CD4-positive, alpha-beta T cell treated with Interleukin-15 for 4 hours (primary cell): ENCODE results near the gene TPST2.
A peak's percentile ranks its signal among the peaks of the same experiment; 100 is the strongest.

Experiments
- DNase-seq: peaks from one replicate; pipeline ENCODE4 v3.0.0-alpha.2; 2020; ENCODE audit warnings: low spot score

The TPST2 gene

DNA sequence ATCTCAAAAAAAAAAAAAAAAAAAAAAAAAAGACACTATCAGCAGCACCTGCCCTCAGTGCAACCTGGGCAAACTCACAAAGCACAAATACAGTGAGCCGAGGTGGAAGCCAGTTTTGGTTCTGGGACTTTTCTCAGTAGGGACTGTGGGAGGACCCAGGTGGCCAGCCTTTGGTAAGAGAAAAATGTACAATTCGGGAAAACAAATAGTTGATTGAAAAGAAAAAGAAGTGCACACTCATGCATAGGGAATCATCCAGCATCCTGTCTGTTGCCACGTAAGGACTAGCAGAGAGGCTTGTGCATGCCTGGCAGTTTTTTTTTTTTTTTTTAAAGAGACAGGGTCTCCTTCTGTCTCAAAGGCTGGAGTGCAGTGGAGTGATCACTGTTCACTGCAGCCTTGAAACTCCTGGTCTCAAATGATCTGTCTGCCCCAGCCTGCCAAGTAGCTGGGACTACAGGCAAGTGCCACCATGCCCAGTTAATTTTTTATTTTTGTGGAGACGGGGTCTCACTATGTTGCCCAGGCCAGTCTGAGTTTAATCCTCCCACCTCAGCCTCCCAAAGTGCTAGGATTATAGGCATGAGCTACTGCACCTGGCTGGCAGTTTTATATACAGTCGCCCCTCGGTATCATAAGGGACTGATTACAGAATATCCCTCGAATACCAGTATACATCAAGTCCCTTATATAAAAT, 36.7 kb downstream of the TPST2 start:
- DNase-seq, result no peak

DNA sequence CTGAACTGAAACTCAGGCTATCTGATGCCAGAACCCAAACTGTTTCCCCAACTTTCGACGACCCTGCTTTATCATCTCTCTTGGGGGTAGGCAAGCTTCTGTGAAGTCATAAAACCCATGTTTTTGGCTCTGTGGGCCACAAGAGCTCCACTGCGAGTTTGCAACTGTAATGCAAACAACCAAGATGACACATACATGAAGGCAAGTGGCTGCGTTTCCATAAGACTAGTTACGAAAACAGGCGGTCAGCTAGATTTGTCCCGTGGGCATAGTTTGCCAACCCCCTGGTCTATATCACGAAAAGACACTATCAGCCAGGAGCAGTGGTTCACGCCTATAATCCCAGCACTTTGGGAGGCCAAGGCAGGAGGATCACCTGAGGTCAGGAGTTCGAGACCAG, 37.5 kb downstream of the TPST2 start:
- DNase-seq, result no peak

DNA sequence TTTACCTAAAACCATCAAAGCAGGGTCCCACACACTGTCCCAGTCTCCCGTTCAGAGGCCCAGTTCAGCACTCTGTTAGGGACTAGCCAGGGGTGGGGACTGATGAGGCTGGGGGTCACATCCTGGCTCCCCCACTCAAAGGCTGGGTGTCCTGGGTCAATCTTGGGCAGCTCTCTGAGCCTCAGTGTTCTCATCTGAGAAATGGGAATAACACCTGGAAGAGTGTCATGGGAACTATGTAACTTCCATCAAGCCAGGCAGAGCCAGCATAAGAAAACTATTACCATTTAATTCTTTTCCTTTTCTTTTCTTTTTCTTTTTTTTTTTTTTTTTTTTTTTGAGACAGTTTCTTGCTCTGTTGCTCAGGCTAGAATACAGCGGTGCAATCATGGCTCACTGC, 38.4 kb downstream of the TPST2 start:
- no peak for DNase-seq

DNA sequence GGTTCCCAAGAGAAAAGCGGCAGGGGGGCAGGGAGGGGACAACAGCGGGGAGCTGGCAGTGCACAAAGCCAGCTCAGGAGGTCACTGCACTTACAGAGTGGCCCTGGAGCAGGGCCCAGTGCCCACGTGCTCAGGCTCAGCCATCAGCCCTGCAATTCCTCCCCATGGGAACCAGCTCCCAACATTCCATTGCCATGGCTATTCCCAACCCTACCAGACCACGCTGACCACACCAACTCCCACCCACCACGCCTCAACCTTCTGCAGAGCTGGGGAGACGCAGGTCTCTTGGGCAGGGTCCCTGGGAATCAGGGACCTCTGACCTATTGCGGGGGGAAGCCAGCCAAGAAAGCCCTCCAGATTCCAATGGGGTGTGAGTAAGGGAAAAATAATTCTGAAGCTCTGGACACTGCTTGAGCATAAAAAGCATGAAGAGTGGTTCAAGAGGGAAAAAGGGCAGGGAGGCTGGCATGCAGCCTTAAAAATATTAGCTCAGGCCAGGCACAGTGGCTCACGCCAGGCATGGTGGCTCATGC, 39.4 kb downstream of the TPST2 start:
- DNase-seq, result no peak

DNA sequence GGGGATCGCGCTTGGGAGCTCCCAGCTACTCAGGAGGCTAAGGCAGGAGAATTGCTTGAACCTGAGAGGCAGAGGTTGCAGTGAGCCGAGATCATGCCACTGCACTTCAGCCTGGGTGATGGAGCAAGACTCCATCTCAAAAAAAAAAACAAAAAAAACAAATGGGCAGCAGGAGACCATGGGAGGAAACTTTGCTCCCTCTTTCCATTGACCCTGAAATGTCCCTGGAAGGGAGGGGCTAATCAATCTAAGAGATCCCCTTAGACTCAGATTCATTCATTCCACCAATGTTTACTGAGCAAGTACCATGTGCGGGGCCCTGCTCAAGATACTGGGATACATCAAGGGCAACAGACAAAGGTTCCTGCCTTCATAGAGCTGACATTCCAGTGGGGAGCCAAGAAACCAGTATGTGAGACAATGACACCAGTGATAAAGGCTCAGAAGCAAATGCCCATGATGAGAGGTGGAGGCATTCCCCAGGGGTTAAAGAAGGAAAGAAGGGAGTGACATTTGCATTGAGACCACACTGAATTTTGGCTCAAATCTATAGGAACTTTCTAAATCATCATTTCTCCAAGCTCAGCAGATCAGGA, 39.9 kb downstream of the TPST2 start:
- no peak for DNase-seq

DNA sequence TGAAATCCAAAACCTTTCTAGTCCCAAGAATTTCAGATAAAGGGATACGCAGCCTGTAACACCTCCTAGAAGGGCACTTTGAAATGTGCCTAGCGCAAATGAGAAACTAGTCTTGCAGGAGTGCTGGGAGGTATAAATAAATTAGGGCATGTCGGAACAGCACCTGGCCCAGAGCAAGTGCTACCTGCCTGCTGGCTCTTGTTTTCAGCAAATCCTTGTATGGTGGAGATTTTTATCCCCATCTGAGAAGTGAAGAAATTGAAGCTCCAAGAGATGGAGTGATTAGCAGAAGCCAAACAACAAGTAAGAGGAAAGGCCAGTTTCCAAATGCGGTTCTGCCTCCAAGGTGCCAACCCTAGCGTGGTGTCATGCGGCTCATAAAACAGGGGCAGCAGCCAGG, 40.9 kb downstream of the TPST2 start:
- no peak for DNase-seq

DNA sequence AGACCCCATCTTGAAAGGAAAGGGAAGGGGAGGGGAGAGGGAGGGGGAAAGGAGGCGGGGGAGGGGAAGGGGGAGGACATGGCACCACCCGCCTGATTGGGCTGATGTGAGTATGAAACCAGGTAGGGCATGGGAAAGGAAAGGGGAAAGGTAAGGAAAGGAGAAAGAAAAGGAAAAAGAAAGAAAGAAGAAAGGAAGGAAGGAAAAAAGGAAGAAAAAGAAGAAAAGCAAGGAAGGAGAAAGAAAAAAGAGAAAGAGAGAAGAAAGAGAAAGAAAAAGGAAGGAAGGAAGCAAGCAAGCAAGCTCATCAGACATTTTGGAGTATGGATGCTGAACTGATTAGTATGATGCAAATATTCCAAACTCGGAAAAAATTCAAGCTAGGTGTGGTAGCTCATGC, 41.6 kb downstream of the TPST2 start:
- DNase-seq, result no peak

DNA sequence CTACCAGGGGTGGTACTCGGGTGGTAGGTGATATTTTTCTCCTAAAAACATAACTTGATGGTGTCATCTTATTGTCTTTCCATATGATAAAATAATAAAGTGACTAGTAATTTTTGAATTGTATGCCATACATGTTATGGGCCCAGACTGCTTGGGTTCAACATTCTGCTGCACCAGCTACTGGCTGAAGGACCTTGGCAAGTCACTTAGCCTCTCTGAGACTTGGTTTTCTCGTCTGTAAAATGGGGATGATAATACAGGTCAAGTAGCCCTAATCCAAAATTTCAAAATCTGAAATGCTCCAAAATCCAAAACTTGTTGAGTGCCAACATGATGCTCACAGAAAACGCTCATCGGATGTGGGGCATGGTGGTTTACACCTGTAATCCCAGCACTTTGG, 42.1 kb downstream of the TPST2 start:
- no peak for DNase-seq

DNA sequence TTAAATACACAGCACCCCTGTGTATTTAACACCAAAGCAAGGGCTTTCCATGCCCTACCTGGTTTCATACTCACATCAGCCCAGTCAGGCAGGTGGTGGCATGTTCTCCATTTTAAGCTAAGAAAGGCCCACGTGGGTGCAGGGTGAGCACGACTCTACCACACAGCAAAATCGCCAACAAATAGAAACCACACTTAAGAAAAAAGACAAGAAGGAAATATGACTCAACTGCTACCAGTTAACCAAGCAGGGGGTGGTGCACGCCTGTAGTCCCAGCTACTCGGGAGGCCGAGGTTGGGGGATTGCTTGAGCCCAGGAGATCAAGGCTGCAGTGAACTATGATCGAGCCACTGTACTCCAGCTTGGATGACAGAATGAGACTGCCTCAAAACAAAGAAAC, 42.5 kb downstream of the TPST2 start:
- peak; percentile 29 for DNase-seq

DNA sequence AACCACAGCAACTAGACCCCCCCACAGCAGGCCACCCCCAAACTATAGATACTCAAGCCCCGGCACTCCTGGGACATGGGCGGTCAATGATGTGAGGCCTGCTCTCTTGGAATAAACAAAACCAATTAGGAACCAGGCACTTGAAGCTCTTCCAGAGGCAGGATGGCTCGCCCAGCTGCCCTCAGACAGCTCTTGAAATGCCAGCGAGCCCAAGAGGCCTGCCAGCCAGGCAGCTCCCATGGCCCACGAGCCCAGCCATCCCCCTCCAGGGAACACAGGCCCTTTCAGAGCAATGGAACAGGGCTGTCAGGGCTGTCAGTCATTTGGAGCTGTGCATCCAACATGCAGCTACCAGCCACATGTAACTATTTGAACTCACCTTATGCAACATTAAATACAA, 43.6 kb downstream of the TPST2 start:
- DNase-seq, result no peak

DNA sequence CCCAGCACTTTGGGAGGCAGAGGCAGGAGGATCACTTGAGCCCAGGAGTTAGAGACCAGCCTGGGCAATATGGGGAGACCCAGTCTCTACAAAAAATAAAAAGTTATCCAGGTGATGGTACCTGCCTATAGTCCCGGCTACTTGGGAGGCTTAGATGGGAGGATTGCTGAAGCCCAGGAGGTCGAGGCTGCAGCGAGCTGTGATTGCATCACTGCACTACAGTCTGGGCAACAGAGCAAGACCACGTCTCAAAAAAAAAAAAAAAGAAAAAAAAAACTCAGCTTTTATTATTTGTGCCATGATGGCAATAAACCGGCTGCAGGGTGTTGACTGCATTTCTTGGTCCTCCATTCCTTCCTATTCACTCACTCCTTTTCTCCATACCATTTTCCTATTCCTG, 44.1 kb downstream of the TPST2 start:
- no peak for DNase-seq

DNA sequence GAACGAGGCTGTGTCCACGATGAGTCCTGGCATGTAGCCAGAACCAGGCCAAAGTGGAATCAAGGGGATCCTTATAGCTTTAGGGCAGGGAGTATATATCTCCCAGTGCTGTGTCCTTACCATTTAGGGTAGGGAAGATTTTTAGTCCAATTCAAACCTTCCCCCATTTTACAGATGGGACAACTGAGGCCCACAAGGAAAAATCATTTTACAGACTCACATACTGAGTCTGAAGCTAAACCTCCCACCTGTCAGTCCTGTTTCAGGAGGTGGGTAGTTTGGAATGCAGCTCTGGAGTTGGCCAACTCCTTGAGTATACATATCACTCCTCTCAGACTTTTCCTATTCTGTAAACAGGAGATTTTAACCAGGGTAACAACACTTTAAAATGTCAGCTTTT, 44.5 kb downstream of the TPST2 start:
- DNase-seq, result no peak

DNA sequence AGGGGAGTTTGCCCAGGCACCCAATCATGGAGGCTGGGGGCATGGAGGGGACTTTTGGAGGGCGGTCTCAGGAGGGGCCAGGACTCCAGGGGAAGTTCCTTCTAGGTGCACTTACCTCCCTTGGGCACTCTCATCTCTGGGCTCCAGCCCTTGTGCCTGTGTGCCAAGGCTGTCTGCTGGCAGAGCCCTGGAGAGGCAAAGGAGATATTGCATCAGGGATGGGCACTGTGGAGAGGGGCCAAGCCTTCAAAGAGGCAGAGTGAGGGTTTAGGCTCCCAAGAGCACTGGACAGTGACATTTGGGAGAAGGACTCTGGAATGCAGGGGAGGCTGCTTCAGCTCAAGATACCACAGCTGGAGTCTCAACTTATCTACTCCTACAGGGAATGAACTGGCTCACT, 45.4 kb downstream of the TPST2 start:
- no peak for DNase-seq

DNA sequence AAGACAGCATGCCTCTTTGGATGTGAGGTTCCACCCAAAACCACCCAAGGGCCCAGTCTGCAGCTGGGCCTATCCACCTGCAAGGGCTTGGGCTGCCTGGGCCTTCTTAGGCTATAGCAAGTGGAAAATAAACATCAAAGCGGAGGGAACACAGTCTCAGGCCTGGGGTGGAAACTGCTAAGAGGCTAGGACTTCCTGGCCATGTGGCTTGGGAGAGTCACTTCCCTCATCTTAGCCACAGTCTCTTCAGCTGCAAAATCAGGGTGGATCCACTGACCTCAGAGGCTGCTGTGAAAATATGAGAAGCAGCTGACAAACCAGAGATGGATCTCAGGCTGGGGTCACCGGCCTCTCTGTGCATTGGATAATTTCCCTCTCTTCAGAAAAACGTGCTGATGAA, 47.1 kb downstream of the TPST2 start:
- peak; percentile 4 for DNase-seq

DNA sequence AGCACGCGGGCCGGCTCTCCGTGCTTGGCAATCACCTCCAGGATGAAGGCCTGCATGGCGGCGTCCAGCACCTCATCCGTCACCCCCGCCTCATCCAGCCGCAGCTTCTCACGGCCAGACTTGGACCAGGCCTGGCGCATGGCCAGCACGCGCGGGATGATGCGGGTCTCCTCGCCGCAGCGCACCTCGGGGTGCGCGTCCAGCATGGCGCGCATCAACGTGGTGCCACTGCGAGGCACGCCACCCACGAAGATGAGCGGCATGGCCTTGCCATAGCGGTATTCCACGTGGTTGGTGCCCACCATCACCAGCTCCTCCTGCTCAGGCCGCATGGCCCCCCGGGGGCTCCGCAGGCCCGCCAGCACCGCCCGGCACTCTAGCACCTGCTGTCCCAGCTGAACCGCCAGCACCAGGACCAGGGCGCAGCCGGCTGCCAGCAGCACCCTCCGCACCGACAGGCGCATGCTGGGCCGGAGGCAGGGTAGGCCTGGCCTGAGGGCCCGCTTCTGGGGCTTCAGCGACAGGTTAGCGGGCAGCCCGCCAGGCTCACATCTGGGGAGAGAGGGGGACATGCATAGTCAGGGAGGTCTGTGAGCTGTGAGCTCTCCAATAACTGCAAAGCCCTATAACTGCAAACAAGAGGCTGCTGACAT, 48.6 kb downstream of the TPST2 start:
- DNase-seq, result no peak

DNA sequence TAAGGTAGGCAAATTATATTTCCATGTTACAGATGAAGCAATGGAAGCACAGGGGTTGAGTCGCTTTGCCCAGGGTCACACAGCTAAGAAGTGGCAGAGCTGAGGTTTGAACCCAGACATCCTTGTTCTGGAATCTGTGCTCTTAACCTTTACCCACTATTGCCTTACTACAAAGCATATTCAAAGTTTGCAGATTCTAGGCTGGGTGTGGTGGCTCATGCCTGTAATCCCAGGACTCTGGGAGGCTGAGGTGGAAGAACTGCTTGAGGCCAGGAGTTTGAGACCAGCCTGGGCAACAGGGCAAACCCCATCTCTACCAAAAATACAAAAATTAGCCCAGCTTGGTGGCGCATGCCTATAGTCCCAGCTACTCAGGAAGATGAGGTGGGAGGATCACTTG, 49.8 kb downstream of the TPST2 start:
- no peak for DNase-seq

DNA sequence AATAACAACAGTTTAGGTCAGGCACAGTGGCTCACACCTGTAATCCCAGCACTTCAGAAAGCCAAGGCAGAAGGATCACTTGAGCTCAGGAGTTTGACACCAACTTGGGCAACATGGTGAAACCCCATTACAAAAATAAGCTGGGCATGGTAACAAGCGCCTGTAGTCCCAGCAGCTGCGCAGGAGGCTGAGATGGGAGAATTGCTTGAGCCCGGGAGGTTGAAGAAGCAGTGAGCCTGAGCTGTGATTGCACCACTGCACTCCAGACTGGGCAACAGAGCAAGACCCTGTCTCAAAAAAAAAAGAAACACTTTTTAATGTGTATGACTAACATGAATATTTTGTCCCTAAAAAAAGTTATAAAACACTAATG, 53.2 kb downstream of the TPST2 start:
- no peak for DNase-seq

DNA sequence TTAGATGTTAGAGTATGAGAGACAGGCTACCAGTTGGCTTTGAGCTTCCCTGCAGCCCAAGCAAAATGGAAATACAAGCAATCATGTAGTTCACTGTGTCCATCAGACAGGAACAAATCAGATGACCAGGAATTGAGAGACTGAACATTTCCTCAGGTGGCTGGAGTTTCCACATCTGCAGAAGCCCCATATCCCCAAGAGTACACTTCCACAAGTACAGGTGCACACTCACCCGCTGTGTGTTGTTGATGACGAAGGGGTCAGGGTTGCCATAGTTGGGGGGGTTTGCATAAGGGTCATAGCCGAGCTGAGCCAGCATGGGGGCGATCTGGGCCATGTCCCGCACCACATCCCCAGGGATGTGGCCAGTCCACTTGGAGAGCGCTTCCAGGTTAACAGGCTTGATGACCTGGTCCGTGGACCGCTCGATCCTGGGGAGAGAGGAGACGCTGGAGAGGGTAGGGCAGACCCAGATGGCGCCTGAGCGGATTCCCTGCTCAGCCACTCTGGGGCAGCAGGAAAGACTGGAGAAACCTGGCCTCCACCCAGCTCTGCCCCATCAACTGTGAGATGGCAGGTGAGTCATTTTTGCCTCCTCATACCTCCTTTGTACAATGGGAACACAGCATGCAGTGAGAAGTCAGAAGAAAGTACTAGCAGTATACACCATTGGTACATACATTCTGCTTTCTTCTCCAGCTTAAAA, 53.7 kb downstream of the TPST2 start:
- no peak for DNase-seq

DNA sequence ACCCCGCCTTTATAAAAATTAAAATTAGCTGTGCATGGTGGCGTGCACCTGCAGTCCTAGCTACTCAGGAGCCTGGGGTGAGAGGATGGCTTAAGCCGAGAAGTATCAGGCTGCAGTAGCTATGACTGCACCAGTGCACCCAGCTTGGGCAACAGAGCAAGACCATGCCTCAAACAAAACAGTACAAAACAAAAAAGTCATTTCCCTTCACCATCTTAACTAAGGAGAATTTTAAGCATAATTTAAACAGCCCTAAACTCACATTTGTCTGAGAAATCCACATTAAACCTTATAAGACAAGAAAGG, 54.4 kb downstream of the TPST2 start:
- DNase-seq, result no peak

DNA sequence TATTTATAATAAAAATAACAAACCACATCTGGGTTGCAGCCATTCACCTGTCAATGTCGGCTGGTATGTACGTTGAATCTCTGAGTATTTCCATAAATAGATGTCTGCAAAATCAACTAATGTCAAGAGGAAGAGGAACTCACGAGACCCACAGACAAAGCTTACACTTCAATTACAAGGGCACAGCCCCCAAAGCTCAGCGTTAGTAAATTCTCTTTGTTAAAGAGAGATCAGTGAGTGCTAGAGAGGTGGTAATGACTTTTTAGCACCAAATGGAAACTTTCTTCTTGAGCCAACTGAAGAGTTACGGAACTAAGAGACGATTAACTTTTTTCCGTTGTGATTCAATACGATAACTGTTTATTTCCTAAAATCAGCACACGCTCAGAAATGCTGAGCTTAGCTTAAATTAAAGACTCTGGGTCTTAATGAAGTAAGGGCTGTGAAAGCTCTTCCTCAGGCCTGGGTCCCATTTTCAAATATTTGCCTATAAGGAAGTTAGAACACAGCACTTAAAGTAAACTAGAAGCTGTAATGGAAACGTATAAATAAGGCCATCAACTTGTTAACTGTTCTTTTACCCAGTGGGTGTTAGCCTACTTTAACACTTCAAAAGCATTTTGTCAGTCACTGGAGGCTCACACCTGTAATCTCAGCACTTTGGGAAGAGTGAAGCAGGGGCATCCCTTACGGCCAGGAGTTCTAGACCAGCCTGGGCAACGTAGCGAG, 54.9 kb downstream of the TPST2 start:
- no peak for DNase-seq

DNA sequence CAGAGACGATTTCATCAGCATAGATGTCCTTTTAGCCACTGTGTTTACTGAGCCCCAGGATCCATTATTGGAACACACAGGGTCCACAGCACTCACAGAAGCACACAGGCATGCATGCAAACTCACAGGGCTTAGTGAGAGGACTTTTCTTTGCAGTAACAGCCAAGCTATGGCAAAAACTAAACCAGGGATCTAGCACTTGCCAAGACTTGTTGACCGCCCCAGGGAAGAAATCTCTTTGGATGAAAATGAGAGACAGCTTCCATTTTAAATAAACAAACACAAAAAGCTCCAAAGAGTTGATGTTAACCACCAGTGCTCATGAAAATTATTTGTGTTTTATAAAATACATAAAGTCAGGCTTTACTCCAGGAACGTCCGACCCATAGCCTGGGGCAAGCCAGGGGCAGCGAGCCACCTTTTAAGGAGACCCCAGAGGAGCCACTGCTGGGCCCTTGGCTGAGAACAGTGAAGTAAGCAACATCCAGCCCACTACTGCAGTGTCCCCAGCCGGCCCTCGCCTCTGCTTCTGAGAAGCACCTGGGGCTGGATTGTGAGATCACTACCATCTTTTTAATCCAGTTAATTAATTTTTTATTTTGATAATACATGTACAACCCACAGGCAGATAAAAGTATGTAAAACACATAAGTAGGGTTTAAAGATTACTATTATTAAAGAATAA, 55.6 kb downstream of the TPST2 start:
- DNase-seq, result no peak

DNA sequence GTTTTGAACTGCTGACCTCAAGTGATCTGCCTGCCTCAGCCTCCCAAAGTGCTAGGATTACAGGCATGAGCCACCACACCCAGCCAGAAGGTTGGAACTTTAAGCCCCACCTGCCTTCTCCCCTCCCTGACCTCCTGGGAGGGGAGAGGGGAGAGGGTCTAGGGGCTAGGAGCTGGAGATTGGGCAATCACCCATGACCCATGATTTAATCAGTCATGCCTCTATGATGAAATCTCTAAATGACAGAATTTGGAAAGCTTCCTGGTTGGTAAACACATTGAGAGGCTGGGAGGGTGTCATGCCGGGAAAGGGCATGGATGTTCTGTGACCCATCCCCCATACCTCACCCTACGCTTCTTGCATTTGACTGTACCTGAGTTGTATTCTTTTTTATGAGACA, 60.6 kb downstream of the TPST2 start:
- DNase-seq, result no peak
